ENCODE measurements around the gene SNCG.
"Not testable (repeated sequence)": the region's sequence is repeated elsewhere in the genome, so short reads cannot be mapped to it uniquely, and the experiment has no call there.

SNCG gene

DNA sequence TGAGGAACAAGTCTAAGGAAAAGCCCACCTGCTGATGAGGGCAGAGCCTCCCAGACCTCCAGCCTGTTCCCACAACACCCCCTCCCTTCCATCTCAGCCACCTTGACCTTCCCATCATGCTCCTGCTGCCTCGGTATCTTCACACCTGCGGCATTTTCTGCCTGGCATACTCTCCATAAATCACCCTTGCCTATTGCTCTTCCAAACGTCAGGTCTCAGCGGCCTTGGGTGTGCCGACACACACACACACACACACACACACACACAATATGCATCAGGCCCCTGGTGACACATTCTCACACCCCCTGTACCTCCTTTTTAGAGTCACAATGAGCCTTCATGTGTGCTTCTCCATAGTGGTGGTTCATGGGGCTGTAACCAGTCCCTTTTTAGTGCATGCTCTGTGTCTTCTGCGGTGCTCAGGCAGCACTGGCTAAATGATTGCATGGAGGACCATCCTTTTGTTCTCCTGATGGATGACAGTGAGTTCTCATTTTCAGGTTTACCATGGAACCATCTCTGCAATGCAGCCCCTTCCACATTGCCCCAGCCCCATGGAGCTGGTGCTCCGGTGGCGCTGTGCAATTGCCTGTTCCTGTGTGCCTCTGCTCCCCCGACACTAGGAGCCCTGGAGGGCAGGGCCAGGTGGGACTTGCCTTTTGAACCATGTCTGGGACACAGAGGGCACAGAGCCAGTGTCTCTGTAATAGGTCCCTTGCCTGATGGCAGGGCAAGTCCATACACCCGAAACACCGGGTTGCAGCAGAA, 14.4 kb downstream of the SNCG start:
- DNase-seq: no peak

DNA sequence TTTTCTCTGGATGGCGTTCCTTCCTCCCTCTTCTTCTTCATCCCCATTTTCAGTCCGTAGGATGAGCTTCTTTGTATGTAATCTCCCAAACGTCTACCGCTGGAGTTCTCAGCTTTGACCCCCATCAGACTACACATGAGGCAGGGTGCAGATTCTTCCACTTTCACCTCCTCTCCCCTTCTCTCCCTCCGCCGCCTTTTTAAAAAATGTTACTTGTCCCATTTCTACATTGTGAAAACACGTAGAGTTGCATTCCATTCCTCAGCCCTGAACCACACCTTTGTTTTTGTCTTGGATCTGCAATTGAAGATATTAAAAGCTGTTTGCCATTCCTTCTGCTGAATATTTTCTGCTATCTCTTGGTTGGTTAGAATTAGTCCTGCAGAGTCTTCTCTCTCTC, 16.1 kb downstream of the SNCG start:
- no peak for DNase-seq

DNA sequence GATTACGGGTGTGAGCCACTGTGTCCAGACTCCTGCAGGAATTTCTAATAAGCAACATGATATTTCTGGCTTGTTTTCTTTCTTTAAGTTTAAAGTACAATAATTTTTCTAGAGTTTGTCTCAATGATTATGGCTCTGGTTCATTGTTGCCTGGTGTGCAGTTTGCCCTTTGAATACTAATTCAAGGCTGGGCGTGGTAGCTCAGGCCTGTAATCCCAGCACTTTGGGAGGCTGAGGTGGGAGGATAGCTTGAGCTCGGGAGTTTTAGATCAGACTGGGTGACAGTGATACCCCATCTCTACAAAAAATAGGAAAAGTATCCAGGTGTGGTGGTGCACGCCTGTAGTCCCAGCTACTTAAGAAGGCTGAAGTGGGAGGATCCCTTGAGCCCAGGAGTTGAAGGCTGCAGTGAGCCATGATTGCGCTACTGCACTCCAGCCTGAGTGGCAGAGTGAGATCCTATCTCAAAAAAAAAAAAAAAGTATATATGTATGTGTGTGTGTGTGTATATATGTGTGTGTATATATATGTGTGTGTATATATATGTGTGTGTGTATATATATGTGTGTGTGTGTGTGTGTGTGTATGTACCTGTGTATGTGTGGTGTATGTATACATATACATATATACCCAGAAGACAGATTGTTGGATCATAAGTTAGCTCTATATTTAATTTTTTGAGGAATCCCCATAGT, 18.1 kb downstream of the SNCG start:
- DNase-seq: no peak

DNA sequence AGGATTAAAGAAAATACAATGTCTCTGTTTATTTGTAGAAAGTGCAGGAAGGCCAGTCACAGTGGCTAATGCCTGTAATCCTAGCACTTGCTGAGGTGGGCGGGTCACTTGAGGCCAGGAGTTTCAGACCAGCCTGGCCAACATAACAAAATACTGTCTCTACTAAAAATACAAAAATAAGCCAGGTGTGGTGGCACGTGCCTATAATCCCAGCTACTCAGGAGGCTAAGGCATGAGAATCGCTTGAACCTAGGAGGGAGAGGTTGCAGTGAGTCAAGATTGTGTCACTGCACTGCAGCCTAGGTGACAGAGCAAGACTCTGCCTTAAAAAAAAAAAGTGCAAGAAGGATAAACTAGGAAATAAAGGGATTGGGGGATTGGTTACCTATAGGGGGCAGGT, 20.1 kb downstream of the SNCG start:
- DNase-seq: not testable (repeated sequence)

DNA sequence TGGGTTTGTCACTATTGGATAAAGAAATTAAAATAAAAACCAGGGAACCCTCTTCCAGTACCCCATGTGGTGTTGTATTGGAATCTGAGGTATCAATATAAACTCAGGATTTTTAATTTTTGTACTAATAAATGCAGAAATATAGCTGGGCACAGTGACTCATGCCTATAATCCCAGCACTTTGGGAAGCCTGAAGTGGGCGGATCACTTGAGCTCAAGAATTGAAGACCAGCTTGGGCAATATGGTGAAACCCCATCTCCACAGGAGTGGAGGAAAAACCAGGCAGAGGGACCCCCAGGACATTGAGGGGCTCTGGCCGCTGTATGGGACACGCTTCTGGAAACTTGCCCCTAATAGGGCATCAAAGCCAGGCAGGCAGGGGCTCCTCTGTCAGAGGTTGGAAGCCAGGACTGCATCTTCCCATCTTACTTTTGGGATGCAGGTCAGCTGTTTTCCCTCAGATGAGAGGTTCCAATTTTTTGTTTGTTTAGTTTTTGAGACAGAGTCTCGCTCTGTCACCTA, 21.0 kb downstream of the SNCG start:
- no peak for DNase-seq

DNA sequence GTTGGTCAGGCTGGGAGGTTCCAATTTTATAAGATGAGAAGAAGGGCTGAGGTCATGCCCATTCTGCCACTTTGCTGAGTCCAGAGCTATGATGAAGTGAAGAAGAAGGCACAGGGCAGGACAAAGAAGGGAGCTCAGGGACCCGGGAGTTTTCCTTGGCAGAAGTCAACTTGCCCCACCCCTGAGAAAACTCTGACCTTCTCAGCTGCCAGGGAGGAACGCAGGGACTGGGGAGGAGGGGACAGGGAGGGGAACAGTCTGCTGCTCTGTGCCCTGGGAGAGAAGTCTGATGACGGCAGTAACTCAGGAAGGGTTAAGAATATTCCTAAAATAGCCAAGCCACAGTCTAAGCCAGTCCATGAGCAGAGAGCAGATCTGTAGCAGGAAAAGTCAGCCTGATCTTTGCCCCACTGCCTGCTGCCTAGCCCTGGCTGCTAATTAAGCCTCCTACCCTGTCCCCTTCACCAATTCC, 21.6 kb downstream of the SNCG start:
- no peak for DNase-seq

DNA sequence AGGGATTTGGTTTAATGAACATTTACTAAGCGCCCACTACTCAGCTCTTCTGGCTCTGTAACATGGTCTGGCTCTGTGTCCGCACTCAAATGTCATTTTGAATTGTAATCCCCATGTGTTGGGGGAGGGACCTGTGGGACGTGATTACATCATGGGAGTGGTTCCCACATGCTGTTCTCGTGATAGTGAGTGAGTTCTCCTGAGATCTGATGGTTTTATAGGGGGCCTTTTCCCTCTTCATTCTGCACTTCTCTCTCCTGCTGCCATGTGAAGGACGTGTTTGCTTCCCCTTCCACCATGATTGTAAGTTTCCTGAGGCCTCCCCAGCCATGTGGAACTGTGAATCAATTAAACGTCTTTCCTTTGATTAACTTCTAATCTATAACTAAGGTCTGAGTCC, 22.6 kb downstream of the SNCG start:
- not testable (repeated sequence) for DNase-seq

DNA sequence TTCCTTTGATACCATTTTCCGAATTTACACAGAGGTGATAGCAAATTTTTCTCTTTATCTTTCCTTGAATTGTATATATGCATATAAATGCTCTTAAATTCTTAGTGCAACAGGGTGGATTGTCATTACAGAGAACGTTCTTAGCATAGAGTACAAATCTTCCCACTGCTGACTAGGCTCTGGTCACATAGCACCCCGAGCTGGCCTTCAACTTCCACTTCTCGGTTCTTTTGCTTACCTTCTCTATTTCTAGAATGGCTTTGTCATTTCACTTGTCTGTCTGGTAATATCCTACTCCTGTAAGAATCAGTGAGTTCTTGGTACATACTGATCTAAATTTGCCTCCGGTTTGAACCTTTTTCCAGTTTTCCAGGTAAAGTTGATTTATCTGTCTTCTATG, 23.3 kb downstream of the SNCG start:
- no peak for DNase-seq

DNA sequence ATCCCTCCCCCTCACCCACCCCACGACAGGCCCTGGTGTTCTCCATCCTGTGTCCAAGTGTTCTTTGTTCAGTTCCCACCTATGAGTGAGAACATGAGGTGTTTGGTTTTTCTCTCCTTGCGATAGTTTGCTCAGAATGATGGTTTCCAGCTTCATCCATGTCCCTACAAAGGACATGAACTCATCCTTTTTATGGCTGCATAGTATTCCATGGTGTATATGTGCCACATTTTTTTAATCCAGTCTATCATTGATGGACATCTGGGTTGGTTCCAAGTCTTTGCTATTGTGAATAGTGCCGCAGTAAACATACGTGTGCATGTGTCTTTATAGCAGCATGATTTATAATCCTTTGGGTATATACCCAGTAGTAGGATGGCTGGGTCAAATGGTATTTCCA, 26.1 kb downstream of the SNCG start:
- not testable (repeated sequence) for DNase-seq

DNA sequence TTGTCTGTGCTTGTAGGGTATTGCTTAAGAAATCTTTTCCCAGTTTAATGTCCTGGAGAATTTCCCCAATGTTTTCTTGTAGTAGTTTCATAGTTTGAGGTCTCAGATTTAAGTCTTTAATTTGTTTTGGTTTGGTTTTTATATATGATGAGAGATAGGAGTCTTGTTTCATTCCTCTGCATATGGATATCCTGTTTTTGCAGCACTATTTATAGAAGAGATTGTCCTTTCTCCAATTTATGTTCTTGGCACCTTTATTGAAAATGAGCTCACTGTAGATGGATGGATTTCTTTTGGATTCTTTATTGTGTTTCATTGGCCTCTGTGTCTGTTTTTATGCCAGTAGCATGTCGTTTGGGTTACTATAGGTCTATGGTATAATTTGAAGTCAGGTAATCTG, 30.1 kb downstream of the SNCG start:
- DNase-seq: no peak

DNA sequence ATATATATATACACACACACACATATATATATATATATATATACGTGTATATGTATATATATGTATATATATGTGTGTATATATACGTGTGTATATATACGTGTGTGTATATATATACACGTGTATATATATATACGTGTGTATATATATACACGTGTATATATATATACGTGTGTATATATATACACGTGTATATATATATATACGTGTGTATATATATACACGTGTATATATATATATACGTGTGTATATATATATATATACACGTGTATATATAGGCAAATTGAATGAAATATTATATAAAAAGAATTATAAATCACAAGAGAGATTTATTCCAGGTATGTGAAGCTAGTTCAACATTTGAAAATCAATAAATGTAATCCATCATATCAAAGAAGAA, 33.0 kb downstream of the SNCG start:
- DNase-seq: not testable (repeated sequence)

DNA sequence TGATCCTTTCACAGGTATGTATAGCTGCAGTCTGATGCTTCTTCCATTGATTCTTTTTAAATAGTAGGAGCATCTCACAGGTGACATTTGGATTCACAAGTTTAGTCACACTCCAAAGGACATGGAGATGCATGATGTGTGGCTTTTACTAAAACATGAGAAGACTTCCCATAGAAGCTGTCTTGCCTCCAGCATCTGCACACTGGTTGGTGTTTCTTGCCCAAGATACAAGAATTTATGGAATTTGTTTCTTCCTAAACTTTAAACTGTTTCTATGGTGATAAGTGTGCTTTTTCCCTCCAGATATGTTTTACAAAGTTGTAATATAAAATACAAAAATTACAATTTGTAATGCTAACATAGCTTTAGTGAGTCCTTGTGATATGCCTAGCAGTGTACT, 34.1 kb downstream of the SNCG start:
- no peak for DNase-seq

DNA sequence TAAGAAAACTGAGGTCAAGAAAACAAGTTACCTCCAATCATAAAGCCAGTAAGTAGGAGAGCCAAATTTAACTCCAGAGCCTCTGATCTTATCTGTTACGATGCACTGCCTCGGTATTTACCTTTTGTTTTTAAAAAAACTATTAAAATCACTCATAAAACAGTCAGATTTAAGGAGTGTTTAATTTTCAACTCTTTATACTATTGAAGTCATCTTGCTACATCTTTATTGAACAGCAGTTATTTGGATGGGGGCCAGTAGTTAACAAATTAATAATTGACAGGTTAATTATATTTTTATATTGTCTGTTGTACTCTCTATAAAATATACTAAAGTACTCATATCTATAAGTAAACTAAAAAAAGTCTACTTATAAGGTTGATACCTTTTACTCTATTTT, 34.5 kb downstream of the SNCG start:
- DNase-seq: no peak

DNA sequence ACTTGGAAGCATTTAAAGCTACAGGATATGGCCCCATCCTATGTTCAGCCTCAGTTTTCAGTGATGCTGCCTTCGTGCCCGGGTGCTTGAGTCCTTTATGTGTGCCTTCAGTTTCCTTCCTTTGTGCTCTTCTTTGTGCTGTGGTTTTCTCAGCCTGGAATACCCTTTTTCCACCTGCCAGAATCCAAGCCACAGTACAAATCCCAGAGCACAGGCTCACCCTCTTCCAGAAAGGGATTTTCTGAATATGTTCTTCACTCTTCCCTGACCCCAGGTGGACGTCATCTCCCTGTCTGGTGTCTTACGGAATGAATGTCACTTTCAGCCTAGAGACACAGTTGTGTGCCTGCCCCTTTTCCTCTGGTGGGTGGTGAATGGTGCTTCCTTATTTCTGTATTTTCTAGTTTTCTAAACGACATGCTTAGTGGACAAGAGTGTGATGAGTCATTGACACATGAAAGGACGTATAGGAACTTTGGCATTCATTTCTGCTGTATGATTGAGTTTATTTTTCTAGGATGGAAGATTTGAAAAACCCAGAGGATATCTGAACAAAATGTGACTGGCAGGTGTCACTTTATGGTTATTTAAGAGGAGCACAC, 41.5 kb downstream of the SNCG start:
- DNase-seq: not testable (repeated sequence)

DNA sequence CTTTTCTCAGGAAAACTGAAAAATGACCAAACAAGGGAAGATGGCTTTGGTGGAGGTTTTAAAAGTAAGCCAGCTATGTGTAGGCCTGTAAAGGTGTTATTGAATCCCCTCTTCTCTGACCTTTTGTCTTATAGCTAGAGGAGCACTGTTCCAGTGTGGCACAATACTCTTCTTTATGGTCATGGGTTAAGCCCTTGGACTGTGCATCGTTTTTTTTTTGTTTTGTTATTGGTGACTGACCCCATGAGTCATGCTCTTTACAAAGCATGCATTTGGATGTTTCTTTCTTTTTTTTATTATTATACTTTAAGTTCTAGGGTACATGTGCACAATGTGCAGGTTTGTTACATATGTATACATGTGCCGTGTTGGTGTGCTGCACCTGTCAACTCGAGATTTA, 42.1 kb downstream of the SNCG start:
- no peak for DNase-seq

DNA sequence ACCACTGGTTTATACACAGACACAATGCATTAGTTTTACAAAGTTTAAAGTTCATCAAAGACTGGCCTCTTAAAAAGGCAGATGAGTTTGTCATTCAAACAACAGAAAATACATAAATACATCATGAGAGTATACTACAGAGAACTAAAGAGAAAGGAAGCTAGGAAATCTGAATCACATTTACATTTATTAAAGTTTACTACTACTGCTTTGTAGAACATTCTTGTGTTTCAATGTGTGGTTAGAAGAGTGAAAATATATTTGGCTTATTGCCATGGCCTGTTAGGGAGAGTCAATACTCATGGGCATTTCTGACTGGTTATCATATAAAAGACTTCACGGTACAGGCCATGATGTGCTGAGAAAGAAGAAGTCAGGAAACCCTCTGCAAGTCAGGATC, 48.7 kb downstream of the SNCG start:
- not testable (repeated sequence) for DNase-seq

DNA sequence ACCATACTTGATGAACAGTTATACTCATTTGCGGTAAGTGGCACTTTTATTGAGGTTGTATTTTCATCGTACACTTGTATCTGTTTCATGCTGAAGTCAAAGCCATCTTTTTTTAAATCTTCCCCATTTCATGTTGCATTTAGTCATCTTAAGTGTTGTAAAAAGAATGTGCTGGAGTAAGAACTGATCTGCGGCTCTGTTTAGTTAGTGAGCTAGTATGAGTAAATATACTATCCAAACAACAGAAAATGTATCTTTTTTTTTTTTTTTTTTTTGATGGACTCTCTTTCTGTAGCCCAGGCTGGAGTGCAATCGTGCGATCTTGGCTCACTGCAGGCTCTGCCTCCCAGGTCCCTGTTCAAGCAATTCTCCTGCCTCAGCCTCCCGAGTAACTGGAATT, 49.3 kb downstream of the SNCG start:
- not testable (repeated sequence) for DNase-seq

DNA sequence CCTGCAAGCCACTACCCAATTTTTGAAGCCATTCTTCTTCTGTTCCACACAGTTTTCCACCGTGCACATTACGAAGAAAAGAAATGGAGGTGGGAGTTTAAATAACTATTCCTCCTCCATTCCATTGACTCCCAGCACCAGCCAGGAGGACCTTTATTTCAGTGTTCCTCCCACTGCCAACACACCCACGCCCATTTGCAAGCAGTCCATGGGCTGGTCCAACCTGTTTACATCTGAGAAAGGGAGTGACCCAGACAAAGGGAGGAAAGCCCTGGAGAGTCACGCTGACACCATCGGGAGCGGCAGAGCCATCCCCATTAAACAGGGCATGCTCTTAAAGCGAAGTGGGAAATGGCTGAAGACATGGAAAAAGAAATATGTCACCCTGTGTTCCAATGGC, 49.9 kb downstream of the SNCG start:
- not testable (repeated sequence) for DNase-seq

DNA sequence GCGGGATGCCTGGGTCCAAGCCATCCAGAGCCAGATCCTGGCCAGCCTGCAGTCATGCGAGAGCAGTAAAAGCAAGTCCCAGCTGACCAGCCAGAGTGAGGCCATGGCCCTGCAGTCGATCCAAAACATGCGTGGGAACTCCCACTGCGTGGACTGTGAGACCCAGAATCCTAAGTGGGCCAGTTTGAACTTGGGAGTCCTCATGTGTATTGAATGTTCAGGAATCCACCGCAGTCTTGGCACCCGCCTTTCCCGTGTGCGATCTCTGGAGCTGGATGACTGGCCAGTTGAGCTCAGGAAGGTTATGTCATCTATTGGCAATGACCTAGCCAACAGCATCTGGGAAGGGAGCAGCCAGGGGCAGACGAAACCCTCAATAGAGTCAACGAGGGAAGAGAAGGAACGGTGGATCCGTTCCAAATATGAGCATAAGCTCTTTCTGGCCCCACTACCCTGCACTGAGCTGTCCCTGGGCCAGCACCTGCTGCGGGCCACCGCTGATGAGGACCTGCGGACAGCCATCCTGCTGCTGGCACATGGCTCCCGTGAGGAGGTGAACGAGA, 50.8 kb downstream of the SNCG start:
- not testable (repeated sequence) for DNase-seq
